ENCODE data around the gene USP6NL. TPM values are rescaled to one million over a fixed set of nuclear protein-coding genes. Genes with fewer than 3 reads are reported as not detected.

The USP6NL gene
- total and polyA plus RNA-seq, 2 of the 13 experiments (the other 11 are each of a cell fraction or from before 2014, with no cell fraction given): 10.5 to 22.9 TPM

DNA sequence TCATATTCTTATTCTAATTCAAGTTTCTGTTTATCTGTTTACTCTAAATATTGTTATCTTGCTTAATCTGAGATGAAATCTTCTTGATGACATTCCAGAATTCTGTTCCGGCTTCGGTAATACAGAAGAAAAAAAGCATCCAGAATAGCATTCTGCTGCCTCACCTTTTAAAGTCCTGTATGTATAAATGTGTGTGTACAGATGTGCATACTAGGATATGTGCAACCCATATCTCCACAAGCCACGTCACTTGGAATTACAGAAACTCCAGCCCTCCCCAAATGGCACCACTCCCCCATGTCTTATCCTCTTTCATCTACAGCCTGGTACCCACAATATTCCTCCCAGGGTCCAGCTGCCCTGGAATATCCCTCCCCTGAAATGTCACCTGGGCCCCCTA lies 27.9 kb upstream of the USP6NL start:
- Histone ChIP-seq H3K79me2 (ENCODE audit: insufficient read depth, low read length) (no peaks in the 10 kb centered on the region), H3K9me3 (ENCODE audit: low read length) (no peaks in the 10 kb centered on the region), H3K4me3 (replicated peaks in 1 of 3; ENCODE audit: insufficient read depth in 1 of 3, low read depth in 2 of 3, low read length in 3 of 3) (no peak overlapping the region), H3K27me3 (ENCODE audit: control insufficient read depth in 1 of 2, insufficient read depth in 2 of 2, low read length in 2 of 2) (peaks cover 2 to 16% of the 10 kb centered on the region in 2 experiments; a peak in 3 of 5 replicates), H3K27ac (ENCODE audit: extremely low read length, insufficient read depth, low read length) (no peak overlapping the region), H3K9ac (ENCODE audit: insufficient read depth, low read depth, low read length) (no peak overlapping the region), H3K36me3 (replicated peaks in 1 of 2; ENCODE audit: control insufficient read depth in 1 of 2, insufficient read depth in 2 of 2, low read length in 2 of 2) (no peaks in the 10 kb centered on the region), H3K4me2 (ENCODE audit: low read depth, low read length) (no peak overlapping the region), H2AFZ (ENCODE audit: low read length) (no peak overlapping the region), H4K20me1 (ENCODE audit: insufficient read depth, low read length) (no peaks in the 10 kb centered on the region), H3K4me1 (ENCODE audit: insufficient read depth, low read length) (peaks cover 18% of the 10 kb centered on the region)
- 62% methylated on average over 3 of the region's 3 CpGs for WGBS (ENCODE audit: low lambda C conversion rate)
- in situ Hi-C loops (cut with HindIII; ENCODE audit: extremely low pct_ligation_motif_present, low pct_unique_long_range_greater_than_20kb) (no loop called here), intact Hi-C loops (cut with micrococcal nuclease; ENCODE audit: unreplicated experiment) (no loop called here)
- no peak for FAIRE-seq
- no peak for TF ChIP-seq ZNF776 (CRISPR knock-in tag; IDR thresholded peaks at IDR 0.05)
- no peak for TF ChIP-seq ZFP37 (CRISPR knock-in tag; IDR thresholded peaks at IDR 0.05; ENCODE audit: borderline replicate concordance)
- TF ChIP-seq ZNF143 (CRISPR knock-in tag; IDR thresholded peaks at IDR 0.05): no peak
- no peak for ATAC-seq
- ChIA-PET POLR2A (interaction anchor here (1.3 to 1.9 kb wide), 2 partner anchors 76 to 86 kb away, joined by 3 to 19 read pairs; no protein-coding TSS in a partner anchor), CTCF (ENCODE audit: low intra/inter-chr PET ratio, low total read pairs) (no interaction called here)
- no peak for DNase-seq (ENCODE audit: low spot score)
- no TSS peak for BruUV-seq (replicated peaks)

DNA sequence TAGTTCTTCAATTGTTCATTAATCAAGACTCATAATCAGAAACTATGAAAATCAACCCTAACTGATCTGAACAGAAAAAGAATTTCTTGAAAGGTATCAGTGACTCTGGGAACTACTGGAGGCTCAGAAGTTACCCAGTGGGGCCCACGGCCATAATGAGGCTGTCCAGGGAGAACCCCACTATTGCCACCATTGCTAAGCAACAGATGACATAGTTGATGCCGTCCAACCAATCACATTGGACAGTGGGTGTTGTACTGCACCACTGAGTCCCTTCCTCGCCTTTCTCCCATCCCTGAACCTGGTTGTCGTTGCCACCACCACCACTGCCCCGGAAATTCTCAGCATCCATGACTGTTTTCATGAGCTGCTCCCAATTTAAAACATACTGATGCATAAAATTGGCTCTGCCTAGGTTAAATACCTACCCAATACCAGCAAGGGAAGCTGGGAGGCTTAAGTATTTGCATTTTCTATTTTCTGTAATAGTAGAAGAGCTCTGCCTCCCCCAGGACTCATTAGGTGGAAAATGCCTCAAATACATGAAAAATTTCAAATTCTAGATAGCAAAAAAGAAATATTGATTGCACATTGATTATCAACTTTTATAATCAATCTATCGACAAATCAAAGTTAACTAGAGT lies 26.7 kb upstream of the USP6NL start:
- ChIA-PET POLR2A (no interaction called here), CTCF (ENCODE audit: low intra/inter-chr PET ratio, low total read pairs) (no interaction called here)
- Histone ChIP-seq H3K36me3 (replicated peaks in 1 of 2; ENCODE audit: control insufficient read depth in 1 of 2, insufficient read depth in 2 of 2, low read length in 2 of 2) (no peaks in the 10 kb centered on the region), H4K20me1 (ENCODE audit: insufficient read depth, low read length) (no peaks in the 10 kb centered on the region), H3K4me1 (ENCODE audit: insufficient read depth, low read length) (peaks cover 18% of the 10 kb centered on the region), H3K27me3 (ENCODE audit: control insufficient read depth in 1 of 2, insufficient read depth in 2 of 2, low read length in 2 of 2) (peaks cover 2 to 16% of the 10 kb centered on the region in 2 experiments; a peak in 3 of 5 replicates), H3K4me3 (replicated peaks in 1 of 3; ENCODE audit: insufficient read depth in 1 of 3, low read depth in 2 of 3, low read length in 3 of 3) (no peak overlapping the region), H3K27ac (ENCODE audit: extremely low read length, insufficient read depth, low read length) (no peak overlapping the region), H3K4me2 (ENCODE audit: low read depth, low read length) (no peak overlapping the region), H3K9ac (ENCODE audit: insufficient read depth, low read depth, low read length) (no peak overlapping the region), H2AFZ (ENCODE audit: low read length) (no peak overlapping the region), H3K9me3 (ENCODE audit: low read length) (no peaks in the 10 kb centered on the region), H3K79me2 (ENCODE audit: insufficient read depth, low read length) (no peaks in the 10 kb centered on the region)
- BruUV-seq (replicated peaks): no TSS peak
- WGBS (ENCODE audit: low lambda C conversion rate): 49% methylated on average over 6 of the region's 6 CpGs
- FAIRE-seq: no peak
- ATAC-seq: no peak
- TF ChIP-seq RFX5 (IDR thresholded peaks at IDR 0.05; ENCODE audit: low read depth, low read length): peak; percentile 93
- TF ChIP-seq, protein P1, sequence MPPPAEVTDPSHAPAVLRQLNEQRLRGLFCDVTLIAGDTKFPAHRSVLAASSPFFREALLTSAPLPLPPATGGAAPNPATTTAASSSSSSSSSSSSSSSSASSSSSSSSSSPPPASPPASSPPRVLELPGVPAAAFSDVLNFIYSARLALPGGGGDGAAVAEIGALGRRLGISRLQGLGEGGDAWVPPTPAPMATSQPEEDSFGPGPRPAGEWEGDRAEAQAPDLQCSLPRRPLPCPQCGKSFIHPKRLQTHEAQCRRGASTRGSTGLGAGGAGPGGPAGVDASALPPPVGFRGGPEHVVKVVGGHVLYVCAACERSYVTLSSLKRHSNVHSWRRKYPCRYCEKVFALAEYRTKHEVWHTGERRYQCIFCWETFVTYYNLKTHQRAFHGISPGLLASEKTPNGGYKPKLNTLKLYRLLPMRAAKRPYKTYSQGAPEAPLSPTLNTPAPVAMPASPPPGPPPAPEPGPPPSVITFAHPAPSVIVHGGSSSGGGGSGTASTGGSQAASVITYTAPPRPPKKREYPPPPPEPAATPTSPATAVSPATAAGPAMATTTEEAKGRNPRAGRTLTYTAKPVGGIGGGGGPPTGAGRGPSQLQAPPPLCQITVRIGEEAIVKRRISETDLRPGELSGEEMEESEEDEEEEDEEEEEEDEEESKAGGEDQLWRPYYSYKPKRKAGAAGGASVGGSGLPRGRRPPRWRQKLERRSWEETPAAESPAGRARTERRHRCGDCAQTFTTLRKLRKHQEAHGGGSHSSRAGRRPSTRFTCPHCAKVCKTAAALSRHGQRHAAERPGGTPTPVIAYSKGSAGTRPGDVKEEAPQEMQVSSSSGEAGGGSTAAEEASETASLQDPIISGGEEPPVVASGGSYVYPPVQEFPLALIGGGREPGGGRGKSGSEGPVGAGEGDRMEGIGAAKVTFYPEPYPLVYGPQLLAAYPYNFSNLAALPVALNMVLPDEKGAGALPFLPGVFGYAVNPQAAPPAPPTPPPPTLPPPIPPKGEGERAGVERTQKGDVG (CRISPR knock-in tag; IDR thresholded peaks at IDR 0.05; ENCODE audit: borderline replicate concordance): no peak
- TF ChIP-seq PRMT3 (CRISPR knock-in tag; IDR thresholded peaks at IDR 0.05; ENCODE audit: borderline replicate concordance, low read depth): no peak
- TF ChIP-seq RFXANK (CRISPR knock-in tag; IDR thresholded peaks at IDR 0.05): peak; percentile 91
- TF ChIP-seq SAP130 (CRISPR knock-in tag; IDR thresholded peaks at IDR 0.05; ENCODE audit: low read depth): no peak
- TF ChIP-seq RBAK (CRISPR knock-in tag; IDR thresholded peaks at IDR 0.05): no peak
- no peak for DNase-seq (ENCODE audit: low spot score)
- in situ Hi-C loops (cut with HindIII; ENCODE audit: extremely low pct_ligation_motif_present, low pct_unique_long_range_greater_than_20kb) (no loop called here), intact Hi-C loops (cut with micrococcal nuclease; ENCODE audit: unreplicated experiment) (no loop called here)

All from HepG2 (cell line).